ENCODE measurements around the gene DRD2.

Gene DRD2

DNA sequence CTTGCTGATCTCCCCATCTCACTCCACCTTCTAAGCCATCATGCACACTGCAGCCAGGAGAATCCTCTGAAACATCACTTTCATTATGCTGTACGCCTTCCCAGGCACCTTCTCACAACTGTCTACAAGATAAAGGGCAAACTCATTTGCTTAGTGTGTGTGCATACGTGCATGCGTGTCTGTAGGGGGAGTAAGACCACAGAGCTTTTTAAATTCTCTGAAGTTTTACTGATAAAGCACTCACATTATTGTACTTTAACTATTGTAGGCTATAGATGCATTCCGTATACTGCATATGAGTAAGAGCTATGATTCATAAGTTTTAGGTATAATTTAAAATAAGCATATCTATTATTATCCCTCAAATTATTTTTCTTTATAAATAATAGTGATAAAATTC is 102.9 kb downstream of the DRD2 start:
- DNase-seq (ENCODE audit: low read depth in 2 of 2, low spot score in 1 of 2) = no peak

DNA sequence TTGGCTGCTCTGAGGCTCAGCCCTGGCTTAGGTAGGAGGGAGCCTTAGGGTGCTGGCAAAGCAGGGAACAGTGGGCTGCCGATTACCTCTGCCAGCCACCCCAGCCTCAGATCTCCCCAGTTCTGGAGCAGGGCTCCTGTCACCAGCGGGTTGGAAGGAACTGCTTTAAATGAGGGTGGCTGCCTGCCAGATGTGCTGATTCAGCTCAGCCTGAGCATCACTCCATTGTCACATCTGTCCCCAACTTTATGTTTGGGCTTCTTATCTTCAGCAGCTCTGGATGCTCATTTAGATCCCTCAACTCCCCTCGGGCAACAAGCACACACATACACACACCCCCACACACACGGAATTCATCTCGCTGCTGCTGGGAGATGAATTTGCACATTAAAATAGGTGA is 104.6 kb downstream of the DRD2 start:
- no peak for DNase-seq (ENCODE audit: low read depth in 2 of 2, low spot score in 1 of 2)

DNA sequence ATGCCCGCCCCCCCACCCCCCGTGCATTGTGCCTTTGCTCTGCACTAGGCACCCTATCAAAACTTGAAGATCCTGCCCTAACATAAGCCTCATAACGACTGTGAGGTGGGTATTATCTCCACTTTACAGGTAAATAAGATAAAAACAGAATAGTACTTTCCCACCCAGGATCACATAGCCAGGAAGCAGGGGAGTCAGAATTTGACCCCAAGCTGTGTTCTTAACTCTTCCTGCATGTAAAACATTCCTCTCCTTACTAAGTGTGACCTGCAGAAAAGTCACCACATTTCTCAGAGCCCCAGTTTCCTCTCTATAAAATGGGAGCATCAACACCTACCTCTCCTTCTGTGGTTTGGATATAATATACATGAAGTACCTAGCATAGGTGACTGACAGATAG is 105.8 kb downstream of the DRD2 start:
- DNase-seq (ENCODE audit: low read depth in 2 of 2, low spot score in 1 of 2) = no peak

DNA sequence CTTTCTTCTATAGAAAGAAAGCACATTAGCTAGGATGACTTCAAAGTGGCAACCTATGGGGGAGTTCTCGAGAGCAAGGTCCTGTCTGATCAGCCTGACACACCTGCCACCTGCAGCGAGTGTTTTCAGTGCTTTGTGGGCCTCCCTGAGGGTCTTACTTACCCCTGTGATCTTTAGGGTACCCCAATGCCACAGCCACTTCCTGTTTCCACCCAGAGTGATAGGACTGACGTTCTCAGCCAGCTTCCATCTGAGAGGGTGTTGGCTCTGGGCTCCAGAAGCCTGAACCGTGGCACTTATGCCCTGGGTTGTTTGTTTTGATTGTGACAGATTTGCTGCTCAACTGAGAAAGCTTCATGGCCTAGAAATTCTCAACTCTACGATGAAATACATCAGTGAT is 109.3 kb downstream of the DRD2 start:
- no peak for DNase-seq (ENCODE audit: low read depth in 2 of 2, low spot score in 1 of 2)

DNA sequence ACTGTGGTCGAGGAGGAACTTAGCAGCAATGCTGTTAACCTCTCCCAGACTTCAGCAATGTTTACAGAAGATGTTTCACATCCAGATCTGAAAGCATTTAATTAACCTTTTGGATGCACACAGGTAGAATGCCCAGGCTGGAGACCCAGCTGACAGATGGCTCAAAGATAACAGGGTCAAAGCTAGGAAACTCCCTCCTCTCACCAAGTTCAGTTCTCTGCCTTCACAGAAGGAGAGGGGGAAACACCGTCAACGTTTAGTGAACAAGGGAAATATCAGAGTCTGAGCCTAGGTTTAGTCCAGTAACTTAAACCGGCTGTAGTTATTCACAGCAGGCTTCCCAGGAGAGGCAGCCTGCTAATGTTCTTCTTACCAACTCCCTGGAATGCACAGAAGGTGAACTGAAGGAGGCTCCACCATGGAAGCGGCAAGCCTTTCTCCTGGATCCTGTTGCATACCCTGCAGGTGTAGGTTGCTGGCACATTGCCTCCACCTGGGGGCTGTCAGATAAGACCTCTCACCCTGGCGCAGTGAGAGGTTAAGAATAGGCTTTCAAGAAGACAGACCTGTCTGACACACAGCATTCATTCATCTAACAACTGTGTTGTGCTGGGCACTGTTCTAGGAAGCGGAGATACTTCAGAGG is 111.1 kb downstream of the DRD2 start:
- no peak for DNase-seq (ENCODE audit: low read depth in 2 of 2, low spot score in 1 of 2)

DNA sequence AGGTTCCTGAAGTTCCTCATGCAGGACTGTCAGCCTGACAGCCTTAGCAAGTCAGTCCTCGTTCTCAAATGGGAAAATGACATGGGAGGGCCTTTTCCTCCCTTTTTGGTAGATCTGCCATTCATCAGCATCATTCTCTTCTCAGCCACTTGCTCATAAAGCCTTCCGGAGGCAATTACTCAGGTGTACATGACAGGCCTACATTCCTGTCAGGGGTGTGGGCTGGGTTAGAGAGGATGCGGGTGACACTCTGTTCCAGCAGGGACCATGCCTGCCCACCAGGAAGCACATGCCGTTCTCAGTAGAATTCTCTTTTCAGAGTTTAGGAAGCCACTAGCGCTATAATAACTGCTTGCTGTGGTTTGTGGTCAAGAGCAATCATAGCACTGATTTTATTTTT is 111.8 kb downstream of the DRD2 start:
- no peak for DNase-seq (ENCODE audit: low read depth in 2 of 2, low spot score in 1 of 2)
